GM19023 (cell line): ENCODE measurements around the gene RAD50.

Experiments used
- ATAC-seq: cut with Tn5 transposase; IDR thresholded peaks from one replicate; pipeline ENCODE4 v1.9.1; 2021; ENCODE audit warnings: mild to moderate bottlenecking, moderate library complexity; ENCODE audit not compliant: unreplicated experiment

The RAD50 gene

DNA sequence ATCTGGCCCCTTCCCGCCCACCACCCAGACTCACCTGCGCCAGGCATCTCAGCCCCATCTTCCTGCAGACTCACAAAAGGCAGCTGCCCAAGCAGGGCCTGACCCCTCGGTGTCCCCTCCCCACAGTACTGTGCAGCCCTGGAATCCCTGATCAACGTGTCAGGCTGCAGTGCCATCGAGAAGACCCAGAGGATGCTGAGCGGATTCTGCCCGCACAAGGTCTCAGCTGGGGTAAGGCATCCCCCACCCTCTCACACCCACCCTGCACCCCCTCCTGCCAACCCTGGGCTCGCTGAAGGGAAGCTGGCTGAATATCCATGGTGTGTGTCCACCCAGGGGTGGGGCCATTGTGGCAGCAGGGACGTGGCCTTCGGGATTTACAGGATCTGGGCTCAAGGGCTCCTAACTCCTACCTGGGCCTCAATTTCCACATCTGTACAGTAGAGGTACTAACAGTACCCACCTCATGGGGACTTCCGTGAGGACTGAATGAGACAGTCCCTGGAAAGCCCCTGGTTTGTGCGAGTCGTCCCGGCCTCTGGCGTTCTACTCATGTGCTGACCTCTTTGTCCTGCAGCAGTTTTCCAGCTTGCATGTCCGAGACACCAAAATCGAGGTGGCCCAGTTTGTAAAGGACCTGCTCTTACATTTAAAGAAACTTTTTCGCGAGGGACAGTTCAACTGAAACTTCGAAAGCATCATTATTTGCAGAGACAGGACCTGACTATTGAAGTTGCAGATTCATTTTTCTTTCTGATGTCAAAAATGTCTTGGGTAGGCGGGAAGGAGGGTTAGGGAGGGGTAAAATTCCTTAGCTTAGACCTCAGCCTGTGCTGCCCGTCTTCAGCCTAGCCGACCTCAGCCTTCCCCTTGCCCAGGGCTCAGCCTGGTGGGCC lies 103.1 kb downstream of the RAD50 start:
- no peak for ATAC-seq

DNA sequence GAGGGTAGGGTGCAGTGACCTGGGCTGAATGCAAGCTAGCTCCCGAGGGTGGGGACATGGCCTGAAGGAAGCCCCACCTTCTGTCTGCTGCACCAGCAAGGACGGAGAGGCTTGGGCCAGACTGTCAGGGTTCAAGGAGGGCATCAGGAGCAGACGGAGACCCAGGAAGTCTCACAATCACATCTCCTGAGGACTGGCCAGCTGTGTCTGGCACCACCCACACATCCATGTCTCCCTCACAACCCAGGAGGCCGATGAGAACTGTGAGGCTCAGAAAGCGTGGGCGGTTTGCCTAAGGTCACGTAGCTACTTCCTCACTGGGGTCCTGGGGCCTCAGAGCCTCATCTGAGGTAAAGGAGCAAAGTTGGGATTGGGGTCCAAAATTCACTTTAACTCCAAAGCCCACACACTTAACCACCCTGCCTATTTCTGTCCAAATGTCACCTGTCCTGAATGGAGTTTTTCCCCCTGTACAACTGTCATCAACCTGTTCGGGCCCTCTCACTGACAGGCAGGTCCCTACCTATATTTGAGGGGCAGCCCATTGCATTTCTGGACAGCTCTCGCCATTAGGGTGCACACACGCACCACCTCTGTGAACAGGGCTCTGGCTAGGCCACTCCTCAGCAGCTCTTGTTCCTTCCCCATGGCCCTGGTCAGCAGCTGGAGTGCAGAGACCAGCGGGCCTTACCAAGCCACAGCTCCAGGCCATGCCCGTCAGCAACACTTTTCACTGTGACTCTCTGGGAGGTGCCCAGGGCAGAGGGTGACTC lies 104.6 kb downstream of the RAD50 start:
- ATAC-seq = no peak

DNA sequence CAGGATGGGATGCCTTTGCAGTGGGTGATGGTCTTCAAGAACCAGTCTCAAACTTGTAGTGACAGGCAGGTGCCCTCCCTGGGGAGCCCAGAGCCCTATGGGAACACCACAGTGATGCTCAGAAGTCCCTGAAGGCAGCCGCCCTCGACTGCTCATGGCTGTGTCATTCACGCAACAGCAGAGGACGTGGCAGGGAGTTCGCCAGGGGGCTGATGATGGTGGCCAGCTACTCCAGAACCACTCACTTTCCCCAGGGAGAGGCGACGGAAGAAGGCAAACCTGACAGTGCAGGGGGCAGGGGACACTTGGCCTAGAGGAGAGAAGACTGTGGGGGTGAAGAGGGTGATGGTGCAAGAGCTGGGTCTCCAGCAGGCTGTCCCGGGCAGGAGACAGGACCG lies 105.2 kb downstream of the RAD50 start:
- no peak for ATAC-seq

DNA sequence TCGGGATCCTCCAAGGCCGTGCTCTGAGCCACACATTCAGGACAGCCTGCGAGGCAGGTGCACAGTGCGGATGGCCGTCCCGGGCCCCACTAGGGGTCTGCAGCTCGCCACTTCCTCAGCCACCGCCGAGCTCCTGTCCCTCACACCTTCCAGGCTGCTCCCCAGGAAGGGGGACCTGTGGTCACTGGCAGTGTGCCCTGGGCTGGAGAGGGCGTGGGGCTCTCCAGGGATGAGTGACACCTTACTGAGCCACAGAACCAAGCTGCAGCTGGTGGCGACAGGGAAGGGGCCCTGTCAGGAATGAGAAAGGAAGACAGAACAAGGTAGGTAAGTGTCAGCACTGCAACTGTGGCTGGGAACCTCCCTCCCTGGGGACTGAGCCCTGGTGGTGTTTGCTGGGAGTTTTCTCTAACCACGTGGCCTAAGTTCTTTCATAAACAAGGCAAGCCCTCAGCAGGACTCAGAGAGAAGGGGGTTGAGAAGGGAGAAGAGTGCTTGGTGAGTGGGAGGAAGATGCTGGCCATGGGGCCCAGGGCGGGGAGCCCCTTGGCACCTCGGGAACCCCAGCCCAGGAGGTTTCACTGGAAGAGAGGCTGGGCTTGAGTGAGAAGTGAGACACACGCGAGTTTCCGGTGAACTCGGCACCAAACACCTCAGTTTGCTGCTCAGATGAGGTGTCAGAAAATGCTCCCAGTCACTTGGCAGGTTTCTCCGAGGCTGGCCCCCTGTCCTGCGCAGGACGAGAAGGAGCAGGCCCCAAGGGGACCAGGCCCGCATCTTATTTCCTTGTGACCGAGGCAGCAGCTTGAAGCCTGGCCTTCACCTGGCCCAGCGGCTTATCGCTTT lies 106.4 kb downstream of the RAD50 start:
- peak; percentile 49 for ATAC-seq

DNA sequence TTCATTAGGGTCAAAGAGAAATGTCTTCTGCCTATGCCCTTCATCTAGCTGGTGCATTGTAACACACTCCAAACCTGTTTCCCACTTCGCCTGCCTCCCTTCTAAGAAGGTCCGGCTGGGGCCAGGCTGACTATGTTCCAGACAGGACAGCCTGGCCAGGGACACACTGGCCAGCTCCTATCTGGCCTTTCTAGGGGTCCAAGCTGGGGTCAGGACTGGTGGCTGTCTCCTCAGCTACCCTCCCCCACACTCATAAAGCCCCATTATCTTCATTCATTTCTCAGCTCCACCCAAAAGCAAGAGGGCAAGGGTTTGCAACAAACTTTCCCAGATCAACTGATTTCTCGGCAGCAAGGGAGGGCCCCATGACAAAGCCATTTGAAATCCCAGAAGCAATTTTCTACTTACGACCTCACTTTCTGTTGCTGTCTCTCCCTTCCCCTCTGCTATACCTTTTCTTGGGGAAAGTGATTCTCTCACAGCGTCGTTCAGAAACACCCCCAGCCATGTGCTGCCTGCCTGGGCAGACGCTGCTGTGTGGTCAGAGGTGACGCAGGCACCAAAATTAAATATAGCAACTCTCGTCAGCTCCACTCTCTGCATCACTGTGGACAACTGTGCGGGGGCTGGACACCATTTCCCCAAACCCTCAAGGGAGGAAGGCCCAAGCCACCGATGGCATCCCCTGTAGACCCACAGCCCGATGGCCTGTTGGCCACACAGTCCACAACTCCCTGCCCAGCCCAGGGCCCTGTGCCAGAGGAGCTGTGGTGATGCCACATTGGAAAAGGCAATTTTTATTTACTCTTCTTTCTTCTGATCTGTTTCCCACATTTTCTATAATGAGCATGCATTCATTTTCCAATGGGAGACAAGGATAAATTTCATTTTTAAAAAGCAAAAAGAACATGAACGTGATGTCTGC lies 107.3 kb downstream of the RAD50 start:
- ATAC-seq = peak; percentile 49

DNA sequence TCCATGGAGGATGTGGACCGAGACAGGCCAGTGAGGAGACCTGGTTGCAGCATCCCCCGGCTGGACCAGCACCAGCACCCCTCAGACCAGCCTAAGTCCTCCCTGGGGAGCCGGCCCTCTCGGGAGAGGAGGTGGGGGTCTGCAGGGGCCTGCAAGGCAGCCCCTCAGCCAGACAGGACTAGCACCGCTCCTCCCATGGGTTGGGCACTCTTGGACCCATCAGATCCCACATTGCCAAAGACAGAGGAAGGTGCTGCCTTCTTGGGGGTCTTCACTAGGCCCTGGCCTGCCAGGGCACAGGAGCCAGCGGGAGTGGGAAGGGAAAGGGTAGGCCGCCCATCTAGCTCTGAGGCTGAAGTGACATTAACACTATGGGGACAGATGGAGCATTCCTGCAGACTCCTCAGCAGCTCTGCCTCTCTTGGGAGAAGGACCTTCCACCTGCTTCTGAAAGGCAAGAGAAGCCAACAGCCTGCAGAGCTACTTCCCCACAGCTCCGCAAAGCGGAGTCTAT lies 108.0 kb downstream of the RAD50 start:
- no peak for ATAC-seq

DNA sequence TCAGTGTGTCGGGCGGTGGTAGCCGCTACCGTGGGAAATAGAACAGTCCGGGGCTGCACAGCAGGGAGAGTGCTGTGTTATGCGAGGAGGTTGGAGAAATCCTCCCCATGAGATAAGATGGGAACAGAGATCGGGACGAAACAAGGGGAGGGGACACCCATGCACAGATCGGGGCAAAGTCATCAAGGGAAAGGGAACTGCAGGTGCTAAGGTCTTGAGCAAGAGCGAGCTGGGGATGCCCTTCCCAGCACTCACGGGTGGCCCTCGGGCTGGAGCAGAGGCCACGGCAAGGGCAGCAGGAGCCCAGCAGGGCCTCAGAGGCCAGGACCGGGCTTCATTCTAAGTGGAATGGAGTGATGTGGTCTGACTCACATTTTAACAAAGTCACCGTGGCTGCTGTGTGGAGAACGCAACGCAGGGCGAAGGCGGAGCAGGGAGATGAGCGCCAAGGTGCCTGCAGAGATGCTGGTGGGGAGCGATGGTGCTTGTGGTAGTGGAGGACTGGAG lies 108.8 kb downstream of the RAD50 start:
- ATAC-seq = no peak

DNA sequence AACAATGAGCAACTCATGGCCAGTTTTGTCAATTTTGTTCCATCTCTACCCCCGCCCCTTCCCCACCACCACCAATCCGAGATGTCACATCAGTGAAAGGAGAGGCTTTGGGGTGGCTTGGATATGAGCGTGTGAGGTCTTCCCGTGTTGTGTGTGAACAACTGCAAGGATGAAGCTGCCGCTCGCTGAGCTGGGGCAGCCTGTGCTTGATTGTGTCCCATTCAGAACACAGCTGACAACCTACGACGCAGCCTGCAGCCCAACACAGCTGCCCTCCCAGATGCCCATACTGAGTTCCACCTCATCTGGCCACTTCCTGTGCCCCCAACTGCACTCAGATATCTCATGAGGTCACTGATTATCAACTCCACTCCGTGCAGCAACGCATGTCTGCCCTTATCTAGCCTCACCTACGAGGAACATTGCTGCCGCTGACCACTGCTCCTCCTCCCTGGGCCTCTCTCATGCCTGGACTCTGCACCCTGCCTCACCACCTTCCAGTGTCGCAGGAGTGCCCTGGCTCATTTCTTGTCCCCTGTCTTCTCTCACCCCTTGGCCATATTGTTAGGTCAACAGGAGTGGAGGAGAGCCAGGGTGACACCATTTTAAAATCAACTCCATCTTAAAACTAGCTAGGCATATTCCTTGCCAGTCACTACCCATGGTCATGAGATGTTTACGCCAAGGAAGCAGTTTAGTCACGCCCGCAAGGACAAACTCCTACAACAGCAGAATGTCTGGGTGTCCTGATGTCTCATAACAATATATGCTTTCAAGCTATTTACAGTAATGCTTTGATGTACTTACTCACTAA lies 109.7 kb downstream of the RAD50 start:
- ATAC-seq = no peak

DNA sequence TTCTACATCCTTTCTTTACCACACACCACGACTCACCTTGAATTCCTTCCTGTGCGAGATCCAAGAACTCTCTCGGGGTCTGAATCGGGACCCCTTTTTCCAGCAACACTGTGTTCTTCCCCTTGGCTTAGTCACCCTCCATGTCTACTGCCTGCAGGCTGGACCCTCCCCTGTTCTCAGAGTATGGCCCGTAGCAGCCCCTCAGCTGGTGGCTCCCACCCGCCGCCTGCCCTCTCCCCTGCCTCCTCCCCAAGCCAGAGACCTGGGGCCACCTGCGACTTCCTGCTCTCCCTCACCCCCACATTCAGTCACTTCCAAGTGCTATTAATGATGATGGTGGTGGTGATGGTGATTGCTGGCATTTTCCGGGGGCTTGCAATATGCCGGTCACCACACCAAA lies 110.5 kb downstream of the RAD50 start:
- ATAC-seq = no peak

DNA sequence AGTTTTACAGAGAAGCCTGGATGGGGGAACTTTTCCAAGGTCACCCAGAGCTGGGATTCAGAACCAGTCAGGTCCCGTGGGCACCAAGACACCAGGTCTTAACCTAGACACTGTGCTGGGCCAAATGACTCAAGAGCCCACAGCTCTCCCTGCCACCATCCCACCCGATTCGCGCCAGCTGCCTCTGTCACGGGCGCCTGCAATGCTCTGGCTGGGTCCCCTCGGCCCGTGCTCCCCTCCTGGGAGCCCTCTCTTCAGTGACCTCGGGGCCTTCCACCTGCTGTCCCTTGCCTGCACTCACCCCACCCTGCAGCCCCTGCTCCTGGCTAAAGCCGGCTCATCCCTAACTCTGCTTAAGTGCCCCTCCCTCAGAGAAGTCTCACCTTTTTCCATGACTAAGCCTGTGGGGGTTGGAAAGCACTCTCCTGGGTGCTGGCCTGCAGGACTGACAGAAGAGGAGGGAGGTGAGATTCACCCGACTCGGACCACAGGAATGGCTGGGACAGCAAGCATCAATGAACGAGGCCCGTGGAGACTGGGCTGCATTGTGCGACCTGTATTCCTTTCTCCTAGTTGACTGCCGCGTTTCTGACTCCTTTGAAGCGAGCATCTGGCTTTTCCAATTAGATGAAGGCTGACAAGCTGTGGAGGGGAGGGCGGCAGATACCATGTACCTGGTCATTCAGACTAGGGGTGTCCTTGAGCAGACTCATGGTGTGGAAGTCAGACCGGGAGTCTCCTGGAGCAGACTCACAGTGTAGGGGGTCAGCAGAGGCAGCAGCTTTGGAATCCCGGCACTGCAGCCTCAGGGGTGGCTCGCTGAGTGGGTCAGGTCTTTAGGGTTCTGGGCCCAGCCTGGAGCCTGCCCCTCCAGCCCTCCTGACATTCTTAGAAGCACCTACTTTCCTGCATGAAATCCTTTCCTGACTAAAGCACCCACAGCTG lies 111.3 kb downstream of the RAD50 start:
- no peak for ATAC-seq

DNA sequence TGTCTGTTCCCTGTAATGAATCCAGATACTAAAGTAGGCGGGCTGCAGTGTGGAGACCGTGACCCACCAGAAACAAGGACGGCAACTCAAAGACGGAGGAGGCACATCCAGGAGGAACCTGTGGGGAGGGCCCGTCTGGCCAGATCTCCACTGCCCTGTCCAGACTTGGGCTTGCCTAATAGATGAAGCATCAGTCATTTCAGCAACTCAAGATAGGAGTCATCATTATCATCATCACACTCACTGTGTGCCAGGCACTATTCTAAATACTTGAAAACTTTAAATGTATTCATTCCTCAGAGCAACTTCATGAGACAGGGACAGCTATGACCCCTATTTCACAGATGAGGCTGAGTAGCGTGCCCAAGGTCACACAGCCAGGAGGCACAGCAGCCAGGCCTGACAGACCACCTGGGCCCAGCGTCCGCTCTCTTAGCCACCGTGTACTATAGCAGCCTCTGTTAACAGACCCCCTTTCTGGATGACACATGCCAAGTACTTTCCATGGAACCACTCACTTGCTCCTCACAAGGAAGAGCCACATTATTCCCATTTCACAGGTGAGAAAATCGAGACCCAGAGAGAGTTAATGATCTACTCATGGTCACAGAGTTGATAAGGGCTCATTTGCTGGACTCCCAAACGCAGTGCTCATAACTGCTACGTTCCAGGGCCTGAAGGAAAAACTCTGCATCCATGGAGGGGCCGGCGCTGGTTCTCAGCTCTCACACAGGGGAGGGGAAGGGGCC lies 112.1 kb downstream of the RAD50 start:
- no peak for ATAC-seq

DNA sequence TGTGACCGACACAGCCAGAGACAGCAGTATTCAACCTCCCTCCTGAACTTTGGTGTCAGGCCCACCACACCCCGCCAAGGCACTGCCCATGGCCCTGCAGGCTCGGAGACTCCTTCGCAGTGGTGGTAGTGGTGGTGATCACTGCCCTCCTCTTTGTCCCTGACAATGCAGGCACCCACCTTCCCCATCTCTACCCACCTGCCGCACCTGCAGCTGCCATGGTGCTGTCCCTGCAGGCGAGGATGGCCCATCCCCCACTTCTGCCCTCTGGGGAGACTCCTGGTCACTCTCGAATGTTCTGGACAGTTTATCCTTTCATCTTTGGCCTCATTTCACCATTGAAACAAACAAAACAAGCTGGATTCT lies 112.7 kb downstream of the RAD50 start:
- ATAC-seq = no peak

DNA sequence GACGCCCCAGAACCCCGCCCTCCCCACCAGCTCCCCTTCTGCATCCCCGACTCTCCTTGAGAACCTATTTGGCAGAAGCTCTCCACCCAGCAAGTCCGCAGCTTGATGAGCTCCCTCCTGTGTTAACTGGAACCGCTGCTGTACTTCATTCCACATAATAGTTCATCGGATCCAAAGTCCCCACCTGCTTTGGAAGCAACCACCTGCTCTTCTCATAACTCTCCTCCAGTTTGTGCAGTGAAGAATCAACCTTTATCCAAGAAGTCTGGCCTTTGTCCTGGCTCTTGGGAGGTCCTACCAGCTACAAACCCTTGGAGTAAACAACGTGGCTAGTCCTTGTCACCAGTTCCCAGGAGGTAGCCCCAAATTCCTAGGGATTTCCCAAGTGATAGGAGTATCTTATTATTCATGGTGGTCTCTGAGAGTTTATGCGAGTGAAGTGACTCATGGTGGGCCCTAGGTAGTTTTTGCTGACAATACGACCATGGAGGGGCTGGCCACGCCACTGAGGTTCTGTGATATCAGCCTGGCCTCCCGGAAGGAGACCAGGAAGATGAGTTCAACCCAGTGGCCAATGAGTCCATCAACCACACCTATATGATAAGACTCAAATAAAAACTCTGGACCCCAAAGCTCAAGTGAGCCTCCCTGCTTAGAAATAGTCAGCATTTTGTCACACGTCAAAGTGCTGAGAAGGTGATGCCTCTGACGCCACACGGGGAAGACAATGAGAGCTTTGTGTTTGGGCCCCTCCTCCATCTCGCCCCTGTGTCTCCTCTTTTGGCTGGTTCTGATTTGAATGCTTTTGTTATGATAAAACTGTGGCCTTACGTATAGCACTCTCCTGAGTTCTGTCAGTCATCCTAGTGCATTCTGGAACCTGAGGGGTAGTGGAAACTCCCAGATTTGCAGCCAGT lies 113.4 kb downstream of the RAD50 start:
- ATAC-seq = no peak

DNA sequence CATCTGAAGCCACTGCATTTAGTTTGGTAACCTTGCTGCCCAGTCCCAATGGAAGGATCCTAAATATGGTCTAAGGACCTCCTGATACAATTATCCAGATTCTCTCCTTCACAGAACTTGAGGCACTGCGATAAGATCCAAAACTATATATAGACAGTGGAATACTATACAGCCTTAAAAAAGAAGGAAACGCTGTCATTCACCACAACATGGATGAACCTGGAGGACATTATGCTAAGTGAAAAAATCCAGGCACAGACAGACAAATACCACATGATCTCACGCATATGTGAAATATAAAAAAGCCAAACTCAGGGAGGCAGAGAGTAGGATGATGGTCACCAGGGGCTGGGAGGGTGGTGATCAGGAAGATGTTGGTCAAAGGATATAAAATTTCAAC lies 114.2 kb downstream of the RAD50 start:
- no peak for ATAC-seq

DNA sequence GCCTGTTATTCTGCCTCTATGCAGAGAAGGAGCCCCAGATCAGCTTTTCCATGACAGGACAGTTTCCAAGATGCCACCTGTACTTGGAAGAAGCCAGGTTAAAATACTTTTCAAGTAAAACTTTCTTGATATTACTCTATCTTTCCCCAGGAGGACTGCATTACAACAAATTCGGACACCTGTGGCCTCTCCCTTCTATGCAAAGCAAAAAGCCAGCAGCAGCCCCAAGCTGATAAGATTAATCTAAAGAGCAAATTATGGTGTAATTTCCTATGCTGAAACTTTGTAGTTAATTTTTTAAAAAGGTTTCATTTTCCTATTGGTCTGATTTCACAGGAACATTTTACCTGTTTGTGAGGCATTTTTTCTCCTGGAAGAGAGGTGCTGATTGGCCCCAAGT lies 116.7 kb downstream of the RAD50 start:
- no peak for ATAC-seq
